NCI-H1417 treated with DMSO at 0.1 percent for 48 hours (cell line): ENCODE data around the gene ANKRD52.

ENCODE experiments used
- DNase-seq: peaks from one replicate; lab custom pipeline; 2025; lab: John Stamatoyannopoulos, UW

Gene ANKRD52

GRCh38 chr12:56241424-56242303, 16.5 kb downstream of the ANKRD52 start:
- DNase-seq, result no peak

- no peak for DNase-seq
These were observed 20.6 kb downstream of the ANKRD52 start for GRCh38 chr12:56237552-56237951.

GRCh38 chr12:56236985-56237384, 21.2 kb downstream of the ANKRD52 start:
- DNase-seq, result no peak

GRCh38 chr12:56236091-56236490, 22.1 kb downstream of the ANKRD52 start:
- no peak for DNase-seq

GRCh38 chr12:56234746-56235436, 23.3 kb downstream of the ANKRD52 start:
- DNase-seq, result no peak

- DNase-seq, result no peak
These were observed 27.0 kb downstream of the ANKRD52 start for GRCh38 chr12:56231184-56231582.

GRCh38 chr12:56230432-56231183, 27.6 kb downstream of the ANKRD52 start:
- DNase-seq, result no peak

GRCh38 chr12:56229916-56230431, 28.2 kb downstream of the ANKRD52 start, which contains the start of gene SLC39A5:
Gene SLC39A5 (plus strand): TSS chr12:56230051. CDS start chr12:56231275, 1,224 bp downstream.
- no peak for DNase-seq

- DNase-seq, result no peak
These were observed 29.1 kb downstream of the ANKRD52 start for GRCh38 chr12:56229082-56229481.

- no peak for DNase-seq
These were observed 33.2 kb downstream of the ANKRD52 start for GRCh38 chr12:56224954-56225353.

GRCh38 chr12:56224102-56224701, 34.0 kb downstream of the ANKRD52 start, which contains the start of gene NABP2:
Gene NABP2 (plus strand): TSS chr12:56224342. CDS start chr12:56224857, 515 bp downstream.
- DNase-seq, result peak; percentile 94

- no peak for DNase-seq
These were observed 34.5 kb downstream of the ANKRD52 start for GRCh38 chr12:56223571-56224101.

GRCh38 chr12:56222531-56222895, 35.7 kb downstream of the ANKRD52 start:
- no peak for DNase-seq

GRCh38 chr12:56221757-56222530, 36.2 kb downstream of the ANKRD52 start, which contains the start of gene RNF41:
Gene RNF41 (minus strand): TSS chr12:56221922. CDS start chr12:56214047, 7,875 bp downstream.
- peak; percentile 92 for DNase-seq

- no peak for DNase-seq
These were observed 36.9 kb downstream of the ANKRD52 start for GRCh38 chr12:56221232-56221756.

- no peak for DNase-seq
These were observed 37.5 kb downstream of the ANKRD52 start for GRCh38 chr12:56220611-56221231.

- no peak for DNase-seq
These were observed 38.3 kb downstream of the ANKRD52 start for GRCh38 chr12:56219840-56220239.

GRCh38 chr12:56216461-56216860, 41.7 kb downstream of the ANKRD52 start:
- no peak for DNase-seq

GRCh38 chr12:56213878-56214277, 44.3 kb downstream of the ANKRD52 start:
- no peak for DNase-seq

GRCh38 chr12:56212361-56212760, 45.8 kb downstream of the ANKRD52 start:
- no peak for DNase-seq
